Spleen (tissue), 11 donors: ENCODE measurements around the gene MOCS1. TPM values are rescaled to one million over a fixed set of nuclear protein-coding genes. Genes with fewer than 3 reads are reported as not detected.
A peak's percentile ranks its signal among the peaks of the same experiment; 100 is the strongest.

Experiments used
- DNase-seq: peaks from one replicate; pipeline ENCODE4 v3.0.0-alpha.2; 2020
- H3K27ac ChIP-seq, 8 donors: fragments of 200-600 bp; sonication (generic) in 7 of 8; 1 replicate in 4 of 8; 2 replicates in 4 of 8; pipeline versions ENCODE4 v1.5.0 to v1.8.0; 2016 to 2021; ENCODE audit warnings: inconsistent platforms in 4 of 8, mild to moderate bottlenecking in 4 of 8, moderate library complexity in 1 of 8
- H3K27me3 ChIP-seq, 7 donors: fragments of 200-600 bp; sonication (generic) in 6 of 7; replicated peaks in 1 of 7; 1 replicate in 4 of 7; 2 replicates in 3 of 7; pipeline versions ENCODE4 v1.5.0 to v1.8.0; 2016 to 2021; ENCODE audit warnings: inconsistent platforms in 3 of 7, mild to moderate bottlenecking in 1 of 7
- H3K36me3 ChIP-seq, 6 donors: fragments of 200-600 bp; sonication (generic) in 5 of 6; 1 replicate in 4 of 6; 2 replicates in 2 of 6; pipeline versions ENCODE4 v1.5.0 to v1.8.0; 2016 to 2021; ENCODE audit warnings: inconsistent platforms in 2 of 6
- H3K4me1 ChIP-seq, 6 donors: fragments of 200-600 bp; sonication (generic) in 5 of 6; 1 replicate in 3 of 6; 2 replicates in 3 of 6; pipeline versions ENCODE4 v1.5.0 to v1.8.0; 2016 to 2021; ENCODE audit warnings: inconsistent platforms in 3 of 6
- H3K4me3 ChIP-seq, 8 donors: fragments of 200-600 bp; sonication (generic) in 7 of 8; 1 replicate in 4 of 8; 2 replicates in 4 of 8; pipeline versions ENCODE4 v1.5.0 to v1.8.0; 2016 to 2021; ENCODE audit warnings: inconsistent platforms in 4 of 8, mild to moderate bottlenecking in 4 of 8, moderate library complexity in 2 of 8
- H3K9me3 ChIP-seq, 8 donors: fragments of 200-600 bp; sonication (generic) in 7 of 8; 1 replicate in 4 of 8; 2 replicates in 4 of 8; pipeline versions ENCODE4 v1.5.0 to v1.8.0; 2016 to 2021; ENCODE audit warnings: inconsistent platforms in 4 of 8
- POLR2A ChIP-seq, 3 donors: fragments of 450-650 bp; IDR thresholded peaks; one replicate each; pipeline ENCODE4 v1.5.1; 2017; ENCODE audit warnings: antibody characterized with exemption in 3 of 3, mild to moderate bottlenecking in 1 of 3
- POLR2AphosphoS5 ChIP-seq, 3 donors: sonication (generic); formaldehyde crosslinking; IDR thresholded peaks; one replicate each; pipeline ENCODE4 v1.5.1; 2017; ENCODE audit warnings: antibody characterized with exemption in 3 of 3
- WGBS, 5 donors: extraction: QIAGEN DNeasy Blood & Tissue Kit in 3 of 5; methylation state at CpG; one replicate each; pipeline versions ENCODE4 v1.1.5 to v1.1.7; 2013 to 2018; 5-methylcytosine and 5-hydroxymethylcytosine counted together
- intact Hi-C: fragments of 100-400 bp; cut with DNase I; formaldehyde crosslinking; loops from one replicate; pipeline ENCODE4 v1.15.0; 2023; ENCODE audit warnings: low total_unique reads
- polyA plus RNA-seq, 3 donors: library from polyadenylated mRNA; stranded (reverse); fragments of 200-250 nt; gene quantifications; one replicate each; pipeline ENCODE4 v1.2.1, GENCODE V29; 2013
- total RNA-seq, 7 donors: library from RNA; depleted of rRNA in 3 of 7; stranded (reverse); fragments of >200 nt in 3 of 7; fragmentation: NEBNext Ultra II Directional in 4 of 7; extraction: Animal tissue kit (Norgen Biotek cat#: 25700) in 4 of 7; gene quantifications; one replicate each; pipeline versions ENCODE4 v1.1.0 to v1.2.1, GENCODE V29; 2016 to 2021
- TF ChIP-seq, protein P1 (sequence below), 11 experiments: fragments of 200-600 bp in 7 of 11; fragments of 450-650 bp in 4 of 11; sonication (generic) in 4 of 11; IDR thresholded peaks in 8 of 11; conservative IDR thresholded peaks in 3 of 11; 1 replicate in 7 of 11; 2 replicates in 4 of 11; pipeline versions ENCODE4 v1.4.0 to v1.8.0; 2016 to 2021; ENCODE audit warnings: antibody characterized with exemption in 11 of 11, inconsistent platforms in 4 of 11, mild to moderate bottlenecking in 1 of 11
- donor health status: healthy with polysubstance abuse.
- donor health status: DM: no; HTN: no; CAD: no; lungs with moderate emphysema.
- donor health status: DM: no; HTN: no; CAD: no.
- donor health status: Bipolar disorder and iron deficiency.
- donor health status: healthy.
- donor health status: DM: no; HTN: no; CAD: no.
- donor health status: DM: yes; HTN: yes; CAD: no.

MOCS1 gene
- total and polyA plus RNA-seq, 10 donors = 1.2 to 10.2 (median 5.6) TPM

GRCh38 chr6:39886871-39887270 is 47.4 kb downstream of the MOCS1 start:
- WGBS, 5 donors = 47 to 95% (median 64%) methylated on average over 2 of the region's 2 CpGs
- Histone ChIP-seq H3K27me3 (peaks cover 0 to 20% (median 0%) of the 10 kb centered on the region in 7 donors), H3K9me3 (no peaks in the 10 kb centered on the region), H3K4me1 (peaks cover 0 to 23% (median 3%) of the 10 kb centered on the region in 6 donors), H3K27ac (peak overlapping the region in 7 of 8 donors; percentile 44 to 72 (median 61)), H3K4me3 (no peak overlapping the region), H3K36me3 (peaks cover 0 to 100% (median 0%) of the 10 kb centered on the region in 6 donors)
- DNase-seq = no peak
- intact Hi-C loops = no loop called here
- TF ChIP-seq POLR2A (IDR thresholded peaks at IDR 0.05) (no peak), POLR2AphosphoS5 (IDR thresholded peaks at IDR 0.05) (no peak)
- TF ChIP-seq, protein P1, sequence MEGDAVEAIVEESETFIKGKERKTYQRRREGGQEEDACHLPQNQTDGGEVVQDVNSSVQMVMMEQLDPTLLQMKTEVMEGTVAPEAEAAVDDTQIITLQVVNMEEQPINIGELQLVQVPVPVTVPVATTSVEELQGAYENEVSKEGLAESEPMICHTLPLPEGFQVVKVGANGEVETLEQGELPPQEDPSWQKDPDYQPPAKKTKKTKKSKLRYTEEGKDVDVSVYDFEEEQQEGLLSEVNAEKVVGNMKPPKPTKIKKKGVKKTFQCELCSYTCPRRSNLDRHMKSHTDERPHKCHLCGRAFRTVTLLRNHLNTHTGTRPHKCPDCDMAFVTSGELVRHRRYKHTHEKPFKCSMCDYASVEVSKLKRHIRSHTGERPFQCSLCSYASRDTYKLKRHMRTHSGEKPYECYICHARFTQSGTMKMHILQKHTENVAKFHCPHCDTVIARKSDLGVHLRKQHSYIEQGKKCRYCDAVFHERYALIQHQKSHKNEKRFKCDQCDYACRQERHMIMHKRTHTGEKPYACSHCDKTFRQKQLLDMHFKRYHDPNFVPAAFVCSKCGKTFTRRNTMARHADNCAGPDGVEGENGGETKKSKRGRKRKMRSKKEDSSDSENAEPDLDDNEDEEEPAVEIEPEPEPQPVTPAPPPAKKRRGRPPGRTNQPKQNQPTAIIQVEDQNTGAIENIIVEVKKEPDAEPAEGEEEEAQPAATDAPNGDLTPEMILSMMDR (IDR thresholded peaks at IDR 0.05 in 8 of 11, conservative IDR thresholded peaks at IDR 0.05 in 3 of 11) = no peak

- H3K36me3 ChIP-seq = peaks cover 0 to 100% (median 0%) of the 10 kb centered on the region in 6 donors
- no peak for DNase-seq
- H3K9me3 ChIP-seq = no peaks in the 10 kb centered on the region
- TF ChIP-seq, protein P1 (IDR thresholded peaks at IDR 0.05 in 8 of 11, conservative IDR thresholded peaks at IDR 0.05 in 3 of 11) = no peak
- TF ChIP-seq POLR2AphosphoS5 (IDR thresholded peaks at IDR 0.05) (no peak), POLR2A (IDR thresholded peaks at IDR 0.05) (no peak)
- peaks cover 0 to 20% (median 3%) of the 10 kb centered on the region in 6 donors for H3K4me1 ChIP-seq
- 79 to 91% (median 87%) methylated on average over 7 of the region's 7 CpGs for WGBS, 5 donors
- peak overlapping the region in 4 of 8 donors; percentile 50 to 72 (median 70) for H3K27ac ChIP-seq
- intact Hi-C loops = no loop called here
- peaks cover 0 to 20% (median 0%) of the 10 kb centered on the region in 7 donors for H3K27me3 ChIP-seq
- no peak overlapping the region for H3K4me3 ChIP-seq
Measured at GRCh38 chr6:39885691-39886090, 48.6 kb downstream of the MOCS1 start.

- Histone ChIP-seq H3K4me3 (no peak overlapping the region), H3K9me3 (no peaks in the 10 kb centered on the region), H3K36me3 (peaks cover 0 to 100% (median 0%) of the 10 kb centered on the region in 6 donors), H3K27ac (peak overlapping the region in 4 of 8 donors; percentile 43 to 72 (median 60)), H3K4me1 (peaks cover 0 to 20% (median 3%) of the 10 kb centered on the region in 6 donors), H3K27me3 (peaks cover 0 to 20% (median 0%) of the 10 kb centered on the region in 7 donors)
- intact Hi-C loops = no loop called here
- no peak for DNase-seq
- TF ChIP-seq POLR2AphosphoS5 (IDR thresholded peaks at IDR 0.05) (no peak), POLR2A (IDR thresholded peaks at IDR 0.05) (no peak)
- TF ChIP-seq, protein P1 (IDR thresholded peaks at IDR 0.05 in 8 of 11, conservative IDR thresholded peaks at IDR 0.05 in 3 of 11) = no peak
- WGBS, 5 donors = 70 to 93% (median 72%) methylated on average over 4 to 5 of the region's 5 CpGs
Measured at GRCh38 chr6:39884696-39885095, 49.6 kb downstream of the MOCS1 start.

DNA sequence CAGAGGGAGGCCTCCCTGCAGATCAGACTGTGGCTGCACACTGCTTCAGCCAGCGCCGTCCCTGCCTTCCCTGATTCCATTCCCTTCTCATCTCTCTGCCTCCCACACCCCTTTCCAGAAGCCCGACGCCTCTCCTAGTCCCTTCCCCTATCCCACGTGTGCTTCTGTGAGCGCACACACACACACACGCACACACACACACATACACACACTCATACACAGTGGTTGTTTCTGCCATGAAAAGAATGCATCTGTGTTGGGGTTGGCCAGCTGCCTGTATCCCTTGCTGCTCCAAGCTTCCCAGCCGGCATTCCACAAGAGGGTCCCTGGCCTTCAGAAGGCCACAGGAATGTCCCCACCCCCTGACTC is 51.7 kb downstream of the MOCS1 start:
- Histone ChIP-seq H3K4me1 (peaks cover 0 to 13% (median 1%) of the 10 kb centered on the region in 6 donors), H3K9me3 (no peaks in the 10 kb centered on the region), H3K27me3 (peaks cover 0 to 7% (median 0%) of the 10 kb centered on the region in 7 donors), H3K27ac (peak overlapping the region in 6 of 8 donors; percentile 33 to 71 (median 38)), H3K36me3 (peaks cover 0 to 100% (median 3%) of the 10 kb centered on the region in 6 donors), H3K4me3 (no peak overlapping the region)
- intact Hi-C loops = no loop called here
- TF ChIP-seq POLR2A (IDR thresholded peaks at IDR 0.05) = no peak
- TF ChIP-seq, protein P1 (IDR thresholded peaks at IDR 0.05 in 8 of 11, conservative IDR thresholded peaks at IDR 0.05 in 3 of 11) = no peak
- no peak for TF ChIP-seq POLR2AphosphoS5 (IDR thresholded peaks at IDR 0.05)
- no peak for DNase-seq
- WGBS, 5 donors = 58 to 84% (median 75%) methylated on average over 8 of the region's 8 CpGs
